Transverse colon (tissue), 4 donors: ENCODE measurements around the gene IFIT2.

Experiments
- EP300 ChIP-seq: sonication (generic); formaldehyde crosslinking; IDR thresholded peaks from one replicate; pipeline ENCODE4 v1.6.1; 2017; ENCODE audit warnings: antibody characterized with exemption, low read depth
- POLR2A ChIP-seq: fragments of 450-650 bp; IDR thresholded peaks from one replicate; pipeline ENCODE4 v1.6.1; 2016; ENCODE audit warnings: antibody characterized with exemption, mild to moderate bottlenecking, moderate library complexity
- POLR2AphosphoS5 ChIP-seq, 3 donors: sonication (generic); formaldehyde crosslinking; IDR thresholded peaks; one replicate each; pipeline ENCODE4 v1.6.1; 2016; ENCODE audit warnings: antibody characterized with exemption in 3 of 3
- TF ChIP-seq, protein P1 (sequence below), 5 experiments: fragments of 200-600 bp in 3 of 5; fragments of 450-650 bp in 2 of 5; sonication (generic) in 3 of 5; IDR thresholded peaks; 1 replicate in 2 of 5; 2 replicates in 3 of 5; pipeline ENCODE4 v1.5.1; 2016 to 2017; ENCODE audit warnings: antibody characterized with exemption in 5 of 5, inconsistent platforms in 3 of 5, mild to moderate bottlenecking in 2 of 5, moderate library complexity in 1 of 5

DNA sequence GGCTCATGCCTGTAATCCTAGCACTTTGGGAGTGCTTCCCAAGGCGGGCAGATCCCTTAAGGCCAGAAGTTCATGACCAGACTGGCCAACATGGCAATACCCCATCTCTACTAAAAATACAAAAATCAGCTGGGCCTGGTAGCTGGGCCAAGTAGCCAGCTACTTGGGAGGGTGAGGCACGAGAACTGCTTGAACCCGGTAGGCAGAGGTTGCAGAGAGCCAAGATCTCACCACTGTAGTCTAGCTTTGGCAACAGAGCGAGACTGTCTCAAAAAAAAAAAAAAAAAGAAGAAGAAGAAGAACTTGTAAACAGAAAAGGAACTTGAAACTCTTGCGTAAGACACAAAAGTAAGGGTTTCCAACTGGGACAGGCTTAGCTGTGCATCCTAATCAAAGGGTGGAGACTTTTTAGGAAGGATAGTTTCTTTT, 5.6 kb upstream of the IFIT2 start:
- TF ChIP-seq, protein P1, sequence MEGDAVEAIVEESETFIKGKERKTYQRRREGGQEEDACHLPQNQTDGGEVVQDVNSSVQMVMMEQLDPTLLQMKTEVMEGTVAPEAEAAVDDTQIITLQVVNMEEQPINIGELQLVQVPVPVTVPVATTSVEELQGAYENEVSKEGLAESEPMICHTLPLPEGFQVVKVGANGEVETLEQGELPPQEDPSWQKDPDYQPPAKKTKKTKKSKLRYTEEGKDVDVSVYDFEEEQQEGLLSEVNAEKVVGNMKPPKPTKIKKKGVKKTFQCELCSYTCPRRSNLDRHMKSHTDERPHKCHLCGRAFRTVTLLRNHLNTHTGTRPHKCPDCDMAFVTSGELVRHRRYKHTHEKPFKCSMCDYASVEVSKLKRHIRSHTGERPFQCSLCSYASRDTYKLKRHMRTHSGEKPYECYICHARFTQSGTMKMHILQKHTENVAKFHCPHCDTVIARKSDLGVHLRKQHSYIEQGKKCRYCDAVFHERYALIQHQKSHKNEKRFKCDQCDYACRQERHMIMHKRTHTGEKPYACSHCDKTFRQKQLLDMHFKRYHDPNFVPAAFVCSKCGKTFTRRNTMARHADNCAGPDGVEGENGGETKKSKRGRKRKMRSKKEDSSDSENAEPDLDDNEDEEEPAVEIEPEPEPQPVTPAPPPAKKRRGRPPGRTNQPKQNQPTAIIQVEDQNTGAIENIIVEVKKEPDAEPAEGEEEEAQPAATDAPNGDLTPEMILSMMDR (IDR thresholded peaks at IDR 0.05): no peak
- no peak for TF ChIP-seq POLR2A
- no peak for TF ChIP-seq EP300
- no peak for TF ChIP-seq POLR2AphosphoS5 (IDR thresholded peaks at IDR 0.05)
